Measurements from ENCODE around the gene MED27.
A peak's percentile ranks its signal among the peaks of the same experiment; 100 is the strongest.

Gene MED27

DNA sequence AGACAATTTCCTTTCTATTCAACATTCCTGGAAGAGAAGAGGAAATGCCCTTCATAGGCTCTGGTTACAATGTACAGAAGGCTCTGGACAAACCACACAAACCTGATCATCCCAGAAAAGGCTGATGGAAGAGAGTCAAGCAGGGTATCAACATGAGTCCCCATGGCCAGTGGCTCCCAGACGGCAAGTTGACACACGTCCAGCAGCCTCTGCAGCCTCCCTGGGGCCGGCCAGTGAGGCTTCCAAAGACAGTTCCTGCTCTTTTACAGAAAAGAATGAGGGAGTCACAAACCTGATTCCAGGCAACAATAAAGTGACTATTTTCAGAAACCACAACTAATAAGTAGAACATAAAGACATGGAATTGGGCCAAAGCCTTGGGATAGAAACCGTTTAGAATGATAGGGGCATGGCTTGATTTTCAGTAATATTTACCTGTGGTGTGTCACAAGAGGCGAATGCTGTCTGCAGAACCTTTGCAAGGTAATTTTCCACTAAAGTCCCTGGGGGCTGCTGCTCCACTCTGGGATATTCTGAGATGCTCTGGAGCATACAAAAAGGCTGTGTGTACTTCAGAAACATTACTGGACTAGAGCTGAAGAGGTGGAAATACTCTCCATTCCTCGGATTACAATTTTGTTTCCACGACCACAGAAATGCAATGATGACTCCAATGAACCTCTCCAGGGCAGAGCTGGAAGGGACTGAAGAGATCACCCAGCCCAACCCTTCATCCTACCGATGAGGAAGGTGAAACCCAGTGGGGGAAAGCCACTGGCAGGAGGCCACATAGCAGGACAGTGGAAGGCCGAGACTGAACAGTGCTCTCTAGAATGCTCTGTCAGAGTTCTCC is 10.4 kb downstream of the MED27 start:
- no peak for TF ChIP-seq CTCF (IDR thresholded peaks at IDR 0.05; ENCODE audit: insufficient read depth, low read length, missing control alignments)
- DNase-seq (ENCODE audit: low read depth, low spot score) = peak; percentile 60
- CTCF ChIA-PET = interaction anchor here (0.8 kb wide), 1 partner anchor 199 kb away, joined by 3 read pairs; no protein-coding TSS in a partner anchor
- H3K4me3 ChIP-seq (ENCODE audit: low read depth, low read length) = no peak overlapping the region
- POLR2A ChIA-PET = no interaction called here

- no peak for TF ChIP-seq CTCF (IDR thresholded peaks at IDR 0.05; ENCODE audit: insufficient read depth, low read length, missing control alignments)
- ChIA-PET CTCF (interaction anchor here (0.8 to 1.4 kb wide), 2 partner anchors 23 to 200 kb away, joined by 3 read pairs; no protein-coding TSS in a partner anchor), POLR2A (no interaction called here)
- H3K4me3 ChIP-seq (ENCODE audit: low read depth, low read length) = no peak overlapping the region
- no peak for DNase-seq (ENCODE audit: low read depth, low spot score)
Observed at GRCh38 chr9:132068605-132069004, 11.1 kb downstream of the MED27 start.

DNA sequence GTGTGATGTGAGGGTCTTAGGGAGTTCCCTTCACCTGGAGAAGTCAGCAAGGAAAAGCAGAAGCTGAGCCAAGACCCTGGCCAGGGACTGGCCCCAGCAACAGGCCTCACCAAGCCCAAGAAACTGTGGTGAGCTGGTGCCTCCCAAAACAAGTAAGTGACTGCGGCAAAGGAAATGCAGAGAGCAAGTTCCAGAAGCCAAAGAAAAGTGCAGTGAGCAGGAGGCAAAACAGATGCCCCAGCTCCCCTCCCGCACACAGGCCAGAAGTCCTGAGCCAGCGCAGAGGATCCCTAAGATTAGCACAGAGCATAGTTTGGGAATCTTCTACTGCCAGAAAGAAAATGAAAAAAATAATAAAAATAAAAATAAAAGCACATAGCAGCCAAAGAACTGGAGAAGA is 13.2 kb downstream of the MED27 start:
- POLR2A ChIA-PET = no interaction called here
- no peak for TF ChIP-seq CTCF (IDR thresholded peaks at IDR 0.05; ENCODE audit: insufficient read depth, low read length, missing control alignments)
- CTCF ChIA-PET = no interaction called here

GRCh38 chr9:132066057-132066456 is 13.6 kb downstream of the MED27 start:
- TF ChIP-seq CTCF (IDR thresholded peaks at IDR 0.05; ENCODE audit: insufficient read depth, low read length, missing control alignments) = no peak
- H3K4me3 ChIP-seq (ENCODE audit: low read depth, low read length) = no peak overlapping the region
- ChIA-PET POLR2A (no interaction called here), CTCF (no interaction called here)
- no peak for DNase-seq (ENCODE audit: low read depth, low spot score)

More for the DNA sequence above, 13.2 kb downstream of the MED27 start:
- DNase-seq (ENCODE audit: low read depth, low spot score) = no peak
- H3K4me3 ChIP-seq (ENCODE audit: low read depth, low read length) = no peak overlapping the region

- no peak overlapping the region for H3K4me3 ChIP-seq (ENCODE audit: low read depth, low read length)
- no peak for DNase-seq (ENCODE audit: low read depth, low spot score)
- CTCF ChIA-PET = interaction anchor here (1.6 kb wide), 1 partner anchor 300 kb away, joined by 4 read pairs; no protein-coding TSS in a partner anchor
- POLR2A ChIA-PET = no interaction called here
- no peak for TF ChIP-seq CTCF (IDR thresholded peaks at IDR 0.05; ENCODE audit: insufficient read depth, low read length, missing control alignments)
Observed at GRCh38 chr9:132063281-132063680, 16.4 kb downstream of the MED27 start.

DNA sequence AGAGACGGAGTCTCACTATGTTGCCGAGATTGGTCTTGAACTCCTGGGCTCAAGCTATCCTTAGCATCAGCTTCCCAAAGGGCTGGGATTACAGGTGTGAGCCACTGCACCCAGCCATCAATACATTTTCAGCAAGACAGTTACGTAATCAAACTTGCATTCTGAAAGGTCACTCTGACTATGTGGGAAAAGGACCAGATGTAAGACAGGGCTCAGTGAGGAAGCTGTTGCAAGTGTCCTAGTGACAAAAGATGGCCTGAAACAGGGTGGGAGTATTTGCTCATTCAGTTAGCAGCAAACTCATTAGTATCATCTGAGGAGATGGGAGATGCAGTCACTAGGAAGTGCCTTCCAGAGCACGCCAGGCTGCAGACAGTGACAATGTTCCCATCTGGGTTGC is 16.9 kb downstream of the MED27 start:
- TF ChIP-seq CTCF (IDR thresholded peaks at IDR 0.05; ENCODE audit: insufficient read depth, low read length, missing control alignments) = no peak
- CTCF ChIA-PET = interaction anchor here (1.6 kb wide), 1 partner anchor 300 kb away, joined by 4 read pairs; no protein-coding TSS in a partner anchor
- no peak for DNase-seq (ENCODE audit: low read depth, low spot score)
- POLR2A ChIA-PET = no interaction called here
- no peak overlapping the region for H3K4me3 ChIP-seq (ENCODE audit: low read depth, low read length)

All from AG04449 (cell line).